SK-N-SH (cell line): ENCODE measurements around the gene EEFSEC. TPM values are rescaled to one million over a fixed set of nuclear protein-coding genes. Genes with fewer than 3 reads are reported as not detected.

Source experiments
- CTCF ChIA-PET: fragments of 300-600, 350-600 bp; formaldehyde crosslinking; extraction: SDS; loops from one replicate; lab custom pipeline; 2021; lab: Yijun Ruan, JAX
- POLR2A ChIA-PET: fragments of 350-600 bp; sonication (Branson Sonifier 250); formaldehyde crosslinking; extraction: SDS; loops from one replicate; lab custom pipeline; 2020; ENCODE audit warnings: antibody characterized with exemption, inconsistent platforms; lab: Yijun Ruan, JAX
- DNase-seq: peaks from one replicate; pipeline ENCODE4 v3.0.0; 2012
- H2AFZ ChIP-seq: fragments of 200-600 bp; sonication (generic); 2 replicates; pipeline ENCODE4 v1.8.1; 2016; ENCODE audit warnings: antibody characterized with exemption, mild to moderate bottlenecking, low read depth
- H3F3A ChIP-seq: fragments of 200-600 bp; sonication (generic); replicated peaks from 2 replicates; pipeline ENCODE3; 2016; ENCODE audit warnings: antibody characterized with exemption, mild to moderate bottlenecking; ENCODE audit not compliant: insufficient read depth
- H3K27ac ChIP-seq, 2 experiments: fragments of 200-500 bp in 1 of 2; fragments of 200-600 bp in 1 of 2; sonication (Bioruptor generic) in 1 of 2; sonication (generic), shearing (Covaris generic) in 1 of 2; 2 replicates each; pipeline versions ENCODE4 v1.5.1 to v1.6.1; 2014 to 2016; ENCODE audit warnings: low read depth in 2 of 2, inconsistent platforms in 1 of 2, low read length in 1 of 2, mild to moderate bottlenecking in 1 of 2, mixed read lengths in 1 of 2
- H3K27me3 ChIP-seq: fragments of 200-600 bp; sonication (generic), shearing (Covaris generic); 2 replicates; pipeline ENCODE4 v1.6.1; 2016; ENCODE audit warnings: mixed run types; ENCODE audit not compliant: insufficient read depth
- H3K36me3 ChIP-seq, 2 experiments: fragments of 200-500 bp in 1 of 2; fragments of 200-600 bp in 1 of 2; sonication (Bioruptor generic) in 1 of 2; sonication (generic) in 1 of 2; replicated peaks in 1 of 2; 2 replicates each; pipeline versions ENCODE3 to v1.5.1; 2014 to 2016; ENCODE audit warnings: low read length in 1 of 2, mild to moderate bottlenecking in 1 of 2; ENCODE audit not compliant: insufficient read depth in 2 of 2, control insufficient read depth in 1 of 2
- H3K4me1 ChIP-seq, 2 experiments: fragments of 200-500 bp in 1 of 2; fragments of 200-600 bp in 1 of 2; sonication (Bioruptor generic) in 1 of 2; sonication (generic), shearing (Covaris generic) in 1 of 2; 2 replicates each; pipeline versions ENCODE4 v1.5.1 to v1.6.1; 2014 to 2016; ENCODE audit warnings: low read depth in 1 of 2, low read length in 1 of 2, mixed run types in 1 of 2; ENCODE audit not compliant: insufficient read depth in 2 of 2, control insufficient read depth in 1 of 2
- H3K4me2 ChIP-seq: fragments of 200-600 bp; sonication (generic), shearing (Covaris generic); 2 replicates; pipeline ENCODE4 v1.6.1; 2017; ENCODE audit warnings: mixed run types
- H3K4me3 ChIP-seq, 2 experiments: fragments of 200-500 bp in 1 of 2; fragments of 200-600 bp in 1 of 2; sonication (Bioruptor generic) in 1 of 2; sonication (generic), shearing (Covaris generic) in 1 of 2; 2 replicates each; pipeline versions ENCODE4 v1.5.1 to v1.8.1; 2014 to 2016; ENCODE audit warnings: low read depth in 2 of 2, inconsistent platforms in 1 of 2, low read length in 1 of 2, mild to moderate bottlenecking in 1 of 2, mixed read lengths in 1 of 2, moderate library complexity in 1 of 2
- H3K79me2 ChIP-seq: fragments of 200-600 bp; sonication (generic); 2 replicates; pipeline ENCODE4 v1.8.1; 2017; ENCODE audit warnings: mild to moderate bottlenecking; ENCODE audit not compliant: insufficient read depth
- H3K9ac ChIP-seq: fragments of 200-600 bp; sonication (generic); 2 replicates; pipeline ENCODE4 v1.6.1; 2017; ENCODE audit warnings: mixed run types
- H3K9me2 ChIP-seq: fragments of 200-600 bp; sonication (generic); 2 replicates; pipeline ENCODE4 v1.6.1; 2017; ENCODE audit warnings: mixed run types
- H3K9me3 ChIP-seq: fragments of 200-600 bp; sonication (generic); 2 replicates; pipeline ENCODE4 v1.6.1; 2017; ENCODE audit warnings: mixed run types, mild to moderate bottlenecking, moderate library complexity
- H4K20me1 ChIP-seq: fragments of 200-600 bp; sonication (generic); 2 replicates; pipeline ENCODE4 v1.6.1; 2017; ENCODE audit warnings: mild to moderate bottlenecking, mixed run types; ENCODE audit not compliant: insufficient read depth
- CHD2 ChIP-seq: fragments of 150-350 bp; IDR thresholded peaks from 2 replicates; pipeline ENCODE4 v1.6.1; 2018; ENCODE audit warnings: low read length; ENCODE audit not compliant: partially characterized antibody
- ELF1 ChIP-seq: IDR thresholded peaks from 2 replicates; pipeline ENCODE4 v1.4.0; 2012
- EP300 ChIP-seq, 2 experiments: IDR thresholded peaks; 2 replicates each; pipeline versions ENCODE4 v1.4.0 to v1.6.1; 2012; ENCODE audit warnings: borderline replicate concordance in 1 of 2, low read depth in 1 of 2, low read length in 1 of 2
- EZH2phosphoT487 ChIP-seq: fragments of 200-600 bp; sonication (generic); IDR thresholded peaks from 2 replicates; pipeline ENCODE4 v1.6.1; 2017; ENCODE audit warnings: low read depth, mixed run types, mild to moderate bottlenecking, antibody characterized with exemption, moderate library complexity, borderline replicate concordance
- FOSL2 ChIP-seq: IDR thresholded peaks from 2 replicates; pipeline ENCODE4 v1.4.0; 2012; ENCODE audit warnings: low read depth, mild to moderate bottlenecking, moderate library complexity, borderline replicate concordance
- FOXM1 ChIP-seq: IDR thresholded peaks from 2 replicates; pipeline ENCODE4 v1.4.0; 2012; ENCODE audit warnings: low read depth, mild to moderate bottlenecking
- MEF2A ChIP-seq: IDR thresholded peaks from 2 replicates; pipeline ENCODE4 v1.4.0; 2012; ENCODE audit warnings: low read depth, borderline replicate concordance
- MXI1 ChIP-seq: IDR thresholded peaks from 2 replicates; pipeline ENCODE4 v1.6.1; 2012; ENCODE audit warnings: mild to moderate bottlenecking, low read depth, low read length, improper control_type of control experiment
- PBX3 ChIP-seq: IDR thresholded peaks from 2 replicates; pipeline ENCODE4; 2012
- POLR2AphosphoS5 ChIP-seq: IDR thresholded peaks from 2 replicates; pipeline ENCODE4 v1.6.1; 2012; ENCODE audit warnings: low read depth, low read length
- RAD21 ChIP-seq: IDR thresholded peaks from 2 replicates; pipeline ENCODE4 v1.6.1; 2012; ENCODE audit warnings: mild to moderate bottlenecking, low read length
- RCOR1 ChIP-seq: fragments of 150-350 bp; IDR thresholded peaks from 2 replicates; pipeline ENCODE4 v1.6.1; 2017; ENCODE audit warnings: antibody characterized with exemption, low read length
- RXRA ChIP-seq: IDR thresholded peaks from 2 replicates; pipeline ENCODE4 v1.4.0; 2012; ENCODE audit warnings: low read depth, mild to moderate bottlenecking, borderline replicate concordance
- TAF1 ChIP-seq: IDR thresholded peaks from 2 replicates; pipeline ENCODE4 v1.6.1; 2012; ENCODE audit warnings: low read depth, mild to moderate bottlenecking, low read length, moderate library complexity, borderline replicate concordance
- TCF12 ChIP-seq: IDR thresholded peaks from 2 replicates; pipeline ENCODE4 v1.4.0; 2012
- whole genome bisulfite sequencing: methylation state at CpG from one replicate; pipeline ENCODE4 v1.1.6; 2017; ENCODE audit warnings: low lambda C conversion rate; 5-methylcytosine and 5-hydroxymethylcytosine counted together
- polyA plus RNA-seq, 3 experiments: library from polyadenylated mRNA; depleted of rRNA; stranded (reverse); fragments of >200 nt; gene quantifications; 2 replicates each; pipeline ENCODE4 v1.2.3, GENCODE V29; 2012
- TF ChIP-seq, protein P1 (sequence below): fragments of 150-350 bp; IDR thresholded peaks from 2 replicates; pipeline ENCODE4 v1.6.1; 2017; ENCODE audit warnings: antibody characterized with exemption, low read length, low read depth, borderline replicate concordance
- TF ChIP-seq, protein P2 (sequence below): IDR thresholded peaks from 2 replicates; pipeline ENCODE4 v1.4.0; 2012; ENCODE audit warnings: low read depth, borderline replicate concordance

The EEFSEC gene
- polyA plus RNA-seq, 1 of the 3 experiments (the other 2 are of a cell fraction): 12.4 TPM

GRCh38 chr3:128274837-128275236 lies 121.6 kb downstream of the EEFSEC start (continued):
- TF ChIP-seq PBX3: no peak
- TF ChIP-seq, protein P1, sequence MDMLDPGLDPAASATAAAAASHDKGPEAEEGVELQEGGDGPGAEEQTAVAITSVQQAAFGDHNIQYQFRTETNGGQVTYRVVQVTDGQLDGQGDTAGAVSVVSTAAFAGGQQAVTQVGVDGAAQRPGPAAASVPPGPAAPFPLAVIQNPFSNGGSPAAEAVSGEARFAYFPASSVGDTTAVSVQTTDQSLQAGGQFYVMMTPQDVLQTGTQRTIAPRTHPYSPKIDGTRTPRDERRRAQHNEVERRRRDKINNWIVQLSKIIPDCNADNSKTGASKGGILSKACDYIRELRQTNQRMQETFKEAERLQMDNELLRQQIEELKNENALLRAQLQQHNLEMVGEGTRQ: no peak
- no peak for TF ChIP-seq CHD2
- no peak for TF ChIP-seq RXRA

- no peak for DNase-seq
Measured at GRCh38 chr3:128275316-128276145, 122.2 kb downstream of the EEFSEC start.

More at GRCh38 chr3:128275316-128276145, 122.2 kb downstream of the EEFSEC start:
- H3F3A ChIP-seq: peaks cover 8% of the 10 kb centered on the region
- H3K36me3 ChIP-seq: no peaks in the 10 kb centered on the region
- H3K9me3 ChIP-seq: no peaks in the 10 kb centered on the region
- no peak overlapping the region for H3K4me3 ChIP-seq
- no peaks in the 10 kb centered on the region for H3K27me3 ChIP-seq
- H3K4me2 ChIP-seq: peak overlapping the region; percentile 63; the same call in 1 of the 2 replicates
- H3K79me2 ChIP-seq: no peaks in the 10 kb centered on the region
- H2AFZ ChIP-seq: no peak overlapping the region
- H3K27ac ChIP-seq: peak overlapping the region; percentile 54 to 100
- H3K9ac ChIP-seq: no peak overlapping the region
- peaks cover 41 to 98% of the 10 kb centered on the region in 2 experiments for H3K4me1 ChIP-seq
- 93% methylated on average over 8 of the region's 11 CpGs for WGBS
- TF ChIP-seq TCF12 (no peak), ELF1 (no peak), MEF2A (no peak), EP300 (IDR thresholded peaks at IDR 0.05; ENCODE audit: borderline replicate concordance in 1 of 2, low read depth in 1 of 2, low read length in 1 of 2) (no peak), RXRA (no peak), FOXM1 (no peak), TAF1 (no peak), RCOR1 (no peak), EZH2phosphoT487 (no peak), FOSL2 (no peak), MXI1 (no peak), POLR2AphosphoS5 (no peak), RAD21 (no peak)
- TF ChIP-seq, protein P2, sequence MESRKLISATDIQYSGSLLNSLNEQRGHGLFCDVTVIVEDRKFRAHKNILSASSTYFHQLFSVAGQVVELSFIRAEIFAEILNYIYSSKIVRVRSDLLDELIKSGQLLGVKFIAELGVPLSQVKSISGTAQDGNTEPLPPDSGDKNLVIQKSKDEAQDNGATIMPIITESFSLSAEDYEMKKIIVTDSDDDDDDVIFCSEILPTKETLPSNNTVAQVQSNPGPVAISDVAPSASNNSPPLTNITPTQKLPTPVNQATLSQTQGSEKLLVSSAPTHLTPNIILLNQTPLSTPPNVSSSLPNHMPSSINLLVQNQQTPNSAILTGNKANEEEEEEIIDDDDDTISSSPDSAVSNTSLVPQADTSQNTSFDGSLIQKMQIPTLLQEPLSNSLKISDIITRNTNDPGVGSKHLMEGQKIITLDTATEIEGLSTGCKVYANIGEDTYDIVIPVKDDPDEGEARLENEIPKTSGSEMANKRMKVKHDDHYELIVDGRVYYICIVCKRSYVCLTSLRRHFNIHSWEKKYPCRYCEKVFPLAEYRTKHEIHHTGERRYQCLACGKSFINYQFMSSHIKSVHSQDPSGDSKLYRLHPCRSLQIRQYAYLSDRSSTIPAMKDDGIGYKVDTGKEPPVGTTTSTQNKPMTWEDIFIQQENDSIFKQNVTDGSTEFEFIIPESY: no peak
- ChIA-PET POLR2A (no interaction called here), CTCF (interaction anchor here (0.6 to 1.7 kb wide), 11 partner anchors 13 to 224 kb away, joined by 3 to 6 read pairs (median 3); no protein-coding TSS in a partner anchor)
- H3K9me2 ChIP-seq: no peaks in the 10 kb centered on the region
- H4K20me1 ChIP-seq: no peaks in the 10 kb centered on the region
